BE2C (cell line): ENCODE results near the gene SOX3.

Source experiments
- DNase-seq: peaks from one replicate; pipeline ENCODE4 v3.0.0-alpha.2; 2020
- H3K27me3 ChIP-seq: fragments of 250-450 bp; sonication (Bioruptor Pico); 2 replicates; pipeline ENCODE4 v1.5.1; 2020; ENCODE audit warnings: mild to moderate bottlenecking
- H3K36me3 ChIP-seq: fragments of 250-450 bp; sonication (Bioruptor Pico); 2 replicates; pipeline ENCODE4 v1.5.1; 2020; ENCODE audit warnings: mild to moderate bottlenecking
- H3K4me1 ChIP-seq: fragments of 250-450 bp; sonication (Bioruptor Pico); 2 replicates; pipeline ENCODE4 v1.5.1; 2020
- H3K4me3 ChIP-seq: 2 replicates; pipeline ENCODE4 v1.5.1; 2011; ENCODE audit warnings: low read depth, low read length
- H3K9me3 ChIP-seq: fragments of 250-450 bp; sonication (Bioruptor Pico); 2 replicates; pipeline ENCODE4 v1.5.1; 2020
- TF ChIP-seq, protein P1 (sequence below): IDR thresholded peaks from 2 replicates; pipeline ENCODE4 v1.5.1; 2012; ENCODE audit warnings: mild to moderate bottlenecking, low read depth, low read length

SOX3 gene

DNA sequence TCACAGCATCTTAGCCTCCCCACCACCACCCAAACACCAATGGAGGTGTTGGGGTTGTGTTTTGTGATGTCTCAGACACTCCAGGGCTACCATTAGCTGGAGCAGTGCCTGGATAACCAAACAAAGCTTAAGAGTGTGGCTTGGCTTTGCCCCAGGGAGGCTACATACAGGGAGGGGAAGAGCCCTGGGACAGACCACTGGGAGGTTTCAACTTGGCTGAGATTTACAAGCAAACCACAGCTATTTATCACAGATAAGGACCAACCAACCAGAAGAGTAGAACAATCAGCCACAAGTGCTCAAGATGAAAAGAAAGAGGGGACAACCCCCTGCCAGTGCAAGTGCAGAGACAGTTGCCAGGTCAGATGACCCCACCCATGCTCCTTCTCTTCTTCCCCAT, 24.1 kb downstream of the SOX3 start:
- Histone ChIP-seq H3K4me3 (no peak overlapping the region), H3K36me3 (no peaks in the 10 kb centered on the region), H3K9me3 (no peaks in the 10 kb centered on the region), H3K4me1 (no peaks in the 10 kb centered on the region), H3K27me3 (no peaks in the 10 kb centered on the region)
- TF ChIP-seq, protein P1, sequence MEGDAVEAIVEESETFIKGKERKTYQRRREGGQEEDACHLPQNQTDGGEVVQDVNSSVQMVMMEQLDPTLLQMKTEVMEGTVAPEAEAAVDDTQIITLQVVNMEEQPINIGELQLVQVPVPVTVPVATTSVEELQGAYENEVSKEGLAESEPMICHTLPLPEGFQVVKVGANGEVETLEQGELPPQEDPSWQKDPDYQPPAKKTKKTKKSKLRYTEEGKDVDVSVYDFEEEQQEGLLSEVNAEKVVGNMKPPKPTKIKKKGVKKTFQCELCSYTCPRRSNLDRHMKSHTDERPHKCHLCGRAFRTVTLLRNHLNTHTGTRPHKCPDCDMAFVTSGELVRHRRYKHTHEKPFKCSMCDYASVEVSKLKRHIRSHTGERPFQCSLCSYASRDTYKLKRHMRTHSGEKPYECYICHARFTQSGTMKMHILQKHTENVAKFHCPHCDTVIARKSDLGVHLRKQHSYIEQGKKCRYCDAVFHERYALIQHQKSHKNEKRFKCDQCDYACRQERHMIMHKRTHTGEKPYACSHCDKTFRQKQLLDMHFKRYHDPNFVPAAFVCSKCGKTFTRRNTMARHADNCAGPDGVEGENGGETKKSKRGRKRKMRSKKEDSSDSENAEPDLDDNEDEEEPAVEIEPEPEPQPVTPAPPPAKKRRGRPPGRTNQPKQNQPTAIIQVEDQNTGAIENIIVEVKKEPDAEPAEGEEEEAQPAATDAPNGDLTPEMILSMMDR: no peak
- no peak for DNase-seq

DNA sequence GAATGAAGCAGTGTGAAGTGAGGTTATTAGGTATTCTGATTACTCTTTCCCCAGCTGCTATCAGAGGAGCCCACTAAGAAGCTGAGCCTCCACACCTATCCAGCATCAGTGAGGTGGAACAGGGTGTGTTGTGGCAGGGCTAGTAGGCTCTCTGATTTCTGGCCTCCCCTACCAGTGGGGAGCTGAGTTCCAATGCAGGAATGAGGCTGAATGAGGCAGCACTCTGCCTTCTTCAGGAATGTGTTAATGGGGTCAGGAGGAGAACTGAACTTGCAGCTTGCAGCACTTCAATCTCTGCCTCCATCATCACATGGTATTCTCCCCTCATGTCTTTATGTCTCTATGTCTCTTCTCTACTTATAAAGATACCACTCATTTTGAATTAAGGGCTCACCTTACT, 26.9 kb downstream of the SOX3 start:
- H3K27me3 ChIP-seq: no peaks in the 10 kb centered on the region
- H3K4me3 ChIP-seq: no peak overlapping the region
- H3K9me3 ChIP-seq: no peaks in the 10 kb centered on the region
- H3K4me1 ChIP-seq: no peaks in the 10 kb centered on the region
- TF ChIP-seq, protein P1: no peak
- DNase-seq: no peak
- H3K36me3 ChIP-seq: no peaks in the 10 kb centered on the region

- TF ChIP-seq, protein P1: no peak
- Histone ChIP-seq H3K9me3 (no peaks in the 10 kb centered on the region), H3K4me1 (no peaks in the 10 kb centered on the region), H3K27me3 (no peaks in the 10 kb centered on the region), H3K4me3 (no peak overlapping the region), H3K36me3 (no peaks in the 10 kb centered on the region)
- no peak for DNase-seq
Measured at GRCh38 chrX:140475025-140475424, 29.8 kb downstream of the SOX3 start.

GRCh38 chrX:140467211-140467610, 37.7 kb downstream of the SOX3 start:
- no peaks in the 10 kb centered on the region for H3K4me1 ChIP-seq
- H3K27me3 ChIP-seq: no peaks in the 10 kb centered on the region
- DNase-seq: no peak
- no peak overlapping the region for H3K4me3 ChIP-seq
- no peaks in the 10 kb centered on the region for H3K9me3 ChIP-seq
- TF ChIP-seq, protein P1: no peak
- no peaks in the 10 kb centered on the region for H3K36me3 ChIP-seq
